GM21526 (cell line): ENCODE data around the gene JAM3.

ENCODE experiments used
- ATAC-seq: cut with Tn5 transposase; IDR thresholded peaks from one replicate; pipeline ENCODE4 v1.9.1; 2021; ENCODE audit warnings: moderate library complexity; ENCODE audit not compliant: unreplicated experiment, low FRiP score

The JAM3 gene

DNA sequence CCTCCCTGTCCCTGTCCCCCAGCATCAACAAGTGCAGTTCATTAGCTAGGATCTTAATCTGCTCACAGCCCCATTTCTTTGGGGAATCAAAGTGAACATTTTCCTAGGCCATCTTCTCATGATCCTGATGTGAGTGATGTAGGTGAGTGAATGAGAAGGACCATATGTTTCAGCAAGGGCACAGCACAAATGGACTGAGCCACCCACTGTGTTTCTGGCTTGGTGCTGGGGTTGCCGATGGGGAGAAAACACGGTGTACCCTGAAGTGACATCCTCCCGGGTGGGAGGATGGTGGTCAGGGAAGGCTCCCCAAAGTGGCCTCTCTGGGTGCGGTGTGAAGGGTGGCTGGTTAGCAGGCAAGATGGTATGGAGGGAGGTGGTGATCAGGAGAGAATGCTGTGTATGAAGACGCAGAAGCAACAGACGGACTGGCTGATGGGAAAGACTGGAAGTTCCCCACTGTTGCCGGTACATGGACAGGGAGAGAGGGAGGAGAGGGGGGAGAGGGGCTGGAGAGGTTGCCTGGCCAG is 72.2 kb downstream of the JAM3 start:
- ATAC-seq, result no peak

GRCh38 chr11:134142536-134142935 is 73.7 kb downstream of the JAM3 start:
- no peak for ATAC-seq

- no peak for ATAC-seq
These were observed 74.9 kb downstream of the JAM3 start for GRCh38 chr11:134143801-134144200.

- ATAC-seq, result no peak
These were observed 75.9 kb downstream of the JAM3 start for GRCh38 chr11:134144744-134145143.

DNA sequence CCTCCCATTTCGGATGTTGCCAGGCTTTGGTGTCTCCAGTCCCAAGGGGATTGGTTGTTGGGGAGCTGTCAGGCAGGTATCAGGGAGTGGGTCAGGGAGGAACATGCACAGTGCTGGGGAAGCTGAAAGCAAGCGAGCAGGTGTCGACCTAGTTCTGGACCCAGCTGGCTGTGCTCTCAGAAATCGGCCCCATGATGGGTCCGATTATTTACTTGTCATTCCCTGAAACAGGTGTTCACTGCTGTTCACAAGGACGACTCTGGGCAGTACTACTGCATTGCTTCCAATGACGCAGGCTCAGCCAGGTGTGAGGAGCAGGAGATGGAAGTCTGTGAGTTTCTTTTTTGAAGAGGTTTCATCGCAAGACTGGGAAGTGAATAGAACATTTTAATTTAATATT is 76.8 kb downstream of the JAM3 start:
- ATAC-seq, result no peak

DNA sequence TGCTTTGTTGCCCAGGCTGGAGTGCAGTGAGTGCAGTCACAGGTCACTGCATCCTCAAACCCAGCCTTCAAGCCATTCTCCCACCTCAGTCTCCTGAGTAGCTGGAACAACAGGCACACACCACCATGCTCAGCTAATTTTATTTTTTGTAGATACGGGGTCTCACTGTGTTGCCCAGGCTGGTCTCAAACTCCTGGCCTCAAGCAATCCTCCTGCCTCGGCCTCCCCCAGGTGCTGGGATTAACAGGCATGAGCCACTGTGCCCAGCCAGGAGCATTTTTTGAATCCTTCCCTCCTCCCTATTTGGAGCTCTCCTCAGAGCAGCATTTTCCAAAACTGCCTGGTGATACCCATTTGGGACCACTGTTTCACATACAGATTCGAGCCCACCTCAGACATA is 77.7 kb downstream of the JAM3 start:
- ATAC-seq, result no peak

- no peak for ATAC-seq
These were observed 80.5 kb downstream of the JAM3 start for GRCh38 chr11:134149371-134149770.

DNA sequence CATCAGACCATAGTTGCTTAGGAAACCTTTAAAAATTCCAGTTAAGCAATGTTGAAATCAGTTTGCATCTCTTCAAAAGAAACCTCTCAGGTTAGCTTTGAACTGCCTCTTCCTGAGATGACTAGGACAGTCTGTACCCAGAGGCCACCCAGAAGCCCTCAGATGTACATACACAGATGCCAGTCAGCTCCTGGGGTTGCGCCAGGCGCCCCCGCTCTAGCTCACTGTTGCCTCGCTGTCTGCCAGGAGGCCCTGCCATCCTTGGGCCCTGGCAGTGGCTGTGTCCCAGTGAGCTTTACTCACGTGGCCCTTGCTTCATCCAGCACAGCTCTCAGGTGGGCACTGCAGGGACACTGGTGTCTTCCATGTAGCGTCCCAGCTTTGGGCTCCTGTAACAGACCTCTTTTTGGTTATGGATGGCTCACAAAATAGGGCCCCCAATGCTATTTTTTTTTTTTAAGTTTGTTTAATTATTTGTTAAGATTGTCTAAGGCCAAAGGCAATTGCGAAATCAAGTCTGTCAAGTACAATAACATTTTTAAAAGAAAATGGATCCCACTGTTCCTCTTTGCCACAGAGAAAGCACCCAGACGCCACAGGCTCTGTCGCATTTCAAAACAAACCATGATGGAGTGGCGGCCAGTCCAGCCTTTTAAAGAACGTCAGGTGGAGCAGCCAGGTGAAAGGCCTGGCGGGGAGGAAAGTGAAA is 81.5 kb downstream of the JAM3 start:
- ATAC-seq, result no peak

GRCh38 chr11:134151083-134151747 is 82.3 kb downstream of the JAM3 start:
- no peak for ATAC-seq

GRCh38 chr11:134152696-134153095 is 83.8 kb downstream of the JAM3 start:
- no peak for ATAC-seq

- no peak for ATAC-seq
These were observed 84.5 kb downstream of the JAM3 start for GRCh38 chr11:134153147-134153905.

DNA sequence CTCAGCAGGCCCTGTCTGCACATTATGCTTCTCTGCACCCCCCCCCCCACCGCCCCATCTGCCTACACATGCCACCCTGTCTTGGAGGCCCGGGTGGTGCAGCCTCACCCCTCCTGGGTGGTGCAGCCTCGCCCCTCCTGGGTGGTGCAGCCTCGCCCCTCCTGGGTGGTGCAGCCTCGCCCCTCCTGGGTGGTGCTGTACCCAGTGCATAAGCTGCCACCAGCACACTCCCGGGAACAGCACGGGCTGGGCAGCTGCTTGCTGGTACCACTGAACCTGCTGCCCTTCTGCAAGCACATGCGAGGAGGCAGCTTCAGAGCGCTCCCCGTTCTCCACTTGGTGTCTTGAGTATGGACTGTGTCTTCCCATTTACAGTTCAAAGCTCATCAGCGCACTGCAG is 85.6 kb downstream of the JAM3 start:
- no peak for ATAC-seq

DNA sequence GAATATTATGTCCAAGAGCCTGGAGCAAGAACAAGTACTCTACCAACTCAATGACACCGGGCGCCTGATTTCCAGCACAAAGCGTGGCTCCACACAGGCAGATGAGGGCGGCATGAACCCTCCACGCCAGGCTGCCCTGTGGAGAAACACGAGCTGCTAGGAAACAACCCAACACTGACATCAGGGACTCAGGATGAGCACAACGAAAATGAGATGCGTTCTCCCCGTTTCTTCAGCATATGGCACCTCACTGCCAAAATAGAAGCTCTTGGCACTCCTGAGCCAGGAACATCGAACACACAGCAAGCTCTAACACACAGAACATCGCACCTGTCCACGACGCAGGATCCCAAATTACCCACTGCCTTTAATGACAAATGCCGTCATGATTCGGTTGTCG is 86.6 kb downstream of the JAM3 start:
- ATAC-seq, result no peak

DNA sequence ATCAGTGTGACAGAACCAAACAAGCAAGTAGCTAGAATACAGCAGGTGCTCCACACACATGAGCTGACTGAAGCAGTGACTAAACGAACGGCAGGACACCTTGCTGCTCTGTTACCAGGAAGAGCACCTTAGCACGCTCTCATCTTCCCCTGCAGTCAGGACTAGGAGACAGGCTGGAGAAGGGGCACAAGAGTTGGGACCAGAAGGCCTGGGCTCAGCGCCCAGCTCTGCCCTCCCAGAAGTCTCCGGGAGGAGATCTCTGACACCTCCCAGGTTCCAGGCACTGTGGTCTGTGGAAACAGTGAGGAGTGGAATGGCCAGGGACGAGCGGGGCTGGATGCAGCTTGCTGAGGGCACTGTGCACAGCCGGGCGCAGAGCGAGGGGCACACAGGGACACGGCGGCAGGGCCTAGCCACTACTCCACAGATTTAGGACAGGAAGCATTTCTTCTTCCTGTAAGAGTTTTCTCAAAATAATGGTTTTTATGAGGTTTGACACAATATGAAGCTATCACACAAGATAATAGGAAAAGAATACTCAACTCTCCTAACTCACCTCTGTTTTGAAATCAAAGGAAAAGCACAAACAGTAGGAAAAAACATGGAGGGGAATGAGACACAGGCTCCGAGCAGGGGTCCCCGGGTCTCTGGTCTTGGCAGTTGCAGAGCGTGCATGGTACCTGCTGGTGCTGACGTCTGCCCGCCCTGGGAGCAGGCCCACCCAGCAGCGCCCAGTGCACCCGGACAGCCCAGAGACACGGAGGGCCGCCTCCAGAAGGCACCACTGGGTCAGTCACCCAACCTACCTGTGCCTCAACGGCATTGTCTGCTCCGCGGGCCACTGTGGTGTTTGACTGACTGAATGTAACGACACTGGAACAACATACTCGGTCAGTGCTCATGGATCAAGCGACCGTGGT is 87.3 kb downstream of the JAM3 start:
- no peak for ATAC-seq

- ATAC-seq, result no peak
These were observed 88.6 kb downstream of the JAM3 start for GRCh38 chr11:134157451-134157850.

- ATAC-seq, result no peak
These were observed 89.2 kb downstream of the JAM3 start for GRCh38 chr11:134158023-134158422.

GRCh38 chr11:134159652-134160051 is 90.8 kb downstream of the JAM3 start:
- ATAC-seq, result no peak

GRCh38 chr11:134164490-134165370 is 95.9 kb downstream of the JAM3 start:
- no peak for ATAC-seq

DNA sequence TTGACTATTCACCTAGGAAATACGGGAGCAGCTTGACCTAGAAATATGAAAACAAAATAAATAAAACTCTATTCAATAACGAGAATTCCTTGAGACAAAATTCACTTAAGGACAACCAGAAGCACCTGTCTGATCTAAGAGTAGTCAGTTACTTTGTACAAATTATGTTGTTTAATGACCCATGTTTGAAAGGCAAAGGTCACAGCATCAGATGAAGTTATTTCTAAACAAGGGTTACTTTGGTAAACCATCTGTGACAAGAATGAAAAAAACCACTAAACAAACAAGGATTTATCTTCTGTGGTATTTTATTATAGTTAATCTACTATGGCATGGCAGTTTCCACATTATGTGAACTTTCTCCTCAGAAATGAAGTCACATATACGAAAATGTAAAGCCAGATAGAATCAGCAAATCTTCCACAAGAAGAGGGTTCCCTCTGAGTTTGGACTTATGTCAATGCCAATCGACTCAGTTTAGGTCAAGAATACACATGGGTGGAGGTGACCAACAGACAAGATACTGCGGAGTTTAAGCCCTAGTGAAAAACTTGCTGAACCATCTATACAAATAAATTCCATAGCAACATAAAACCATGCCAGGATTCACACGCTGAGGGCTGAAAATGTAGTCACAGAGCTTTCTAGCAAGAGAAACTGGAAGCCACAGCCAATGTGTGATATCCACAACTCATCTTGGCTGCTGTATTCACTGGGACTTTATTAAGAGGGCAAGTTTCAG is 101.5 kb downstream of the JAM3 start:
- ATAC-seq, result no peak
